ENCODE data around the gene FRAS1. TPM values are rescaled to one million over a fixed set of nuclear protein-coding genes. Genes with fewer than 3 reads are reported as not detected.

FRAS1 gene
- total RNA-seq, 2 experiments from 2014 or later = 0.08 TPM; not detected in 1

GRCh38 chr4:78585633-78586032 is 528.5 kb downstream of the FRAS1 start:
- ChIA-PET CTCF (no interaction called here), POLR2A (no interaction called here)

DNA sequence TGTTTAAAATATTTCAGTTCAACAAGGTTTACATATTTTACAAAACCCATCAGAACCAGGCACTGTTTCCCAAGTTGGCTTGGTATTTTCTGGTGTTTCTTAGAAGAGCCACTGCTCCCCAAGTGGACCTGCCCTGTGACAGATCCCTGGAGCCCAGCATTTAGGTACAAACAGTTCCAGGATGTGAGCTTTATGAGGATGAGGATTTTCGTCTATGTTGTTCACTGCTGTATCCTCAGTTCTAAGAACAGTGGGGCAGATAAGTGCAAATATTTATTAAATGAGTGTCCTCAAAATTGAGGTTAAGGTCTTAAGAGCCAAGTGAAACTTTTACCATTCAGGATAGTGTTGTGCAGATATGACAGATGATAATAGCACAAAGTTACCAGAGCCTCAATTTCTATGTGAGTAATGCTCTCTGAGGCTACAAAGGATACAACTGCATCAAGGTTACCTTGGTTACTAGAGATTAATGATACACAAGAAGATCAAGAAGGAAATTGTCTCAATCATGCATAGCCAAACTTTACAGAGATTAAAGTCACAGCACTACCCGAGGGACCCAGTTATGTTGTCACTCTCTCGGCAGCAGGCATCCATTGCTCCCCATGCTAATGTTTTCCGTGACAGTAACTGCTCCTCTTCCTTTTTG is 531.9 kb downstream of the FRAS1 start:
- POLR2A ChIA-PET = no interaction called here
- CTCF ChIA-PET = no interaction called here

DNA sequence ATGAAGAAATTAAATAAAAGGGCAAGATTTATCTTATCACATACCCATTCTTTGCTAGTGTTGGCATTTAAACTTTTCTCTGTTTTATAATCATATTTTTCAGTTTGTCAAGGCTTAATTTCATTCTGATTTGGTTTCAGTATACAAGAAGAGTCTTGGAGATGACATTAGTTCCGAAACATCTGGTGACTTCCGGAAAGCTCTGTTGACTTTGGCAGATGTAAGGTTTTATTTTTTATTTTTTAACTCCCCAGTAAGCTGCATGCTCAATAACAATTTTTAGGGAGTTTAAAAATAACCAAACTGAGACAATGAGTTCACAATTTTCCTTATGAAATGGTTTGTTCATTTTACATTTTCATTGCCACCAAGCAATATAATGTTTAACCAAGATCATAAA is 534.3 kb downstream of the FRAS1 start:
- ChIA-PET CTCF (no interaction called here), POLR2A (no interaction called here)

DNA sequence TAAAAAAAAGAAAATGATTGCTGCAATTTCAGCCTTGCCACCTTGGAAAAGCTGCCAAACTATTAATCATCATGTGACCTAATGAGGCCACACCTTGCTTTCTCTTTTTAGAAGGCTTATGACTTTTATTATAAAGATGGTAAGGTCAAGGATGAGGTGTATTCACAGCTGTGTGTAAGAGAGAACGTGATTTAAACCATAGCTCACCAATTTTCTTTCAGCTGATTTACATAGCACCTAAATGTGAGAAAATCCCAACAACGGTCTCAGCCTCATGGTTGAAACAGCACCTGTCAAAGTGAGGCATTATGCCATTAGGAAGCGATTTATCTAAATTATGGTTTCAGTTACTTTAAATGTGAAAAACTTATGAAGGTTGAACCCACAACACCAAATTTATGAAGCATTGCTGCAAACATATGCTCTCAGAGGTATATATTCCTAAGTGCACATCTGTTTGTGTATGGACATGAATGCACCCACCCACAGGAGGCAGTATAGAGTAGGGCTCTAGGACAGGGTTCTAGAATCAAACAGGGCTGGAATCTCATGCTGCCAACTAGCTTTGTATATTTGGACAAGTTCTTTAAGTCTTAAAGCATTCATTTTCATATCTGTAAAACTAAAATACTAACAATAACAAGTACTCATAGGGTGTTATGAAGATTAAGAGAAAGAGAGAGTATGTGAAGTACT is 535.1 kb downstream of the FRAS1 start:
- CTCF ChIA-PET = interaction anchor here (0.6 to 0.7 kb wide), 2 partner anchors 70 to 200 kb away, joined by 3 read pairs; no protein-coding TSS in a partner anchor
- POLR2A ChIA-PET = no interaction called here

Other genes starting within 250 kb of the FRAS1 start
- gene CNOT6L, start 238.0 kb upstream of the FRAS1 start, total RNA-seq = 10 to 100 TPM; 88.4 to 90.6 TPM
- 10 to 100 TPM; 89.5 to 91.2 TPM for gene MRPL1, start 194.5 kb upstream of the FRAS1 start, total RNA-seq